ENCODE results near the gene USP38. TPM values are rescaled to one million over a fixed set of nuclear protein-coding genes. Genes with fewer than 3 reads are reported as not detected.

USP38 gene
- total and polyA plus RNA-seq, 2 of the 4 experiments (the other 2 are of a cell fraction), result 5.5 to 17.0 TPM

DNA sequence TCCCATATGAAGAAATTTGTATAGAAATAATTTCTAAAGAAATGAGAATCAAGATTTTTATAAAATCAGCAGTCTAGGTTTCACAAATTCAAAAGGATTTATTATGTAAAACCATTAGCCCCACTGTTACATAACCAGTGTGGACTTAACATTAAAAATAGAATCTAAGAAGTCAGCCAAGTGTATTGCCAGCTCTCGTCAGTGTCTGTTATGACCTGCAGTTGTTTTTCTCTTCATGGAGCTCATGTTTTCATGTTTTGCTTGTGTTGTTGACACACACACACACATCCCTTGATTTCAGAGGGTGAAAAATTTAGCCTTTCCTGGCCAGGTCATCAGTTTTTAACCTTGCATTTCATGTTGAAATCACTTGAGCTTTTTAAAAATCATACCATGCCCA, 39.5 kb downstream of the USP38 start:
- Histone ChIP-seq H3K56ac (ENCODE audit: extremely low read depth, insufficient read depth, low read length) (no peak overlapping the region), H4K8ac (ENCODE audit: low read depth in 2 of 2, low read length in 2 of 2) (no peak overlapping the region), H3K79me1 (ENCODE audit: low read depth in 1 of 2, low read length in 2 of 2) (no peaks in the 10 kb centered on the region), H2BK5ac (ENCODE audit: low read depth, low read length, poor library complexity, severe bottlenecking) (no peak overlapping the region), H3K9me3 (ENCODE audit: control insufficient read depth, insufficient read depth, low read length) (no peaks in the 10 kb centered on the region), H2BK120ac (ENCODE audit: low read depth, low read length) (no peak overlapping the region), H3K4me2 (ENCODE audit: low read depth, low read length) (no peak overlapping the region), H3K27ac (ENCODE audit: insufficient read depth, low read length) (no peak overlapping the region), H3K36me3 (ENCODE audit: control insufficient read depth, insufficient read depth, low read length) (peaks cover 2% of the 10 kb centered on the region; the same call in 1 of the 2 replicates), H4K5ac (ENCODE audit: low read depth, low read length) (no peak overlapping the region), H3K4ac (ENCODE audit: low read depth, low read length) (no peak overlapping the region), H2AFZ (replicated peaks; ENCODE audit: low read length, poor library complexity) (no peak overlapping the region), H3K4me3 (ENCODE audit: insufficient read depth, low read depth, low read length) (no peak overlapping the region), H4K20me1 (ENCODE audit: insufficient read depth, low read length) (no peaks in the 10 kb centered on the region), H4K91ac (ENCODE audit: insufficient read depth, low read depth, low read length) (no peak overlapping the region), H3K27me3 (ENCODE audit: control insufficient read depth, insufficient read depth, low read length) (no peaks in the 10 kb centered on the region), H3K9me1 (ENCODE audit: insufficient read depth, low read length) (no peaks in the 10 kb centered on the region), H2BK15ac (ENCODE audit: low read depth, low read length) (no peak overlapping the region), H3K23ac (ENCODE audit: low read depth, low read length) (no peak overlapping the region), H3K18ac (ENCODE audit: low read depth, low read length) (no peak overlapping the region), H2BK20ac (ENCODE audit: low read depth, low read length) (no peak overlapping the region), H2AK5ac (ENCODE audit: low read depth, low read length) (no peak overlapping the region), H3K4me1 (ENCODE audit: control insufficient read depth, insufficient read depth, low read length) (no peaks in the 10 kb centered on the region), H3K14ac (replicated peaks; ENCODE audit: low read depth, low read length) (no peak overlapping the region), H3K9ac (ENCODE audit: low read depth, low read length) (no peak overlapping the region), H2AK9ac (replicated peaks; ENCODE audit: low read depth, low read length, poor library complexity) (no peak overlapping the region)
- ChIA-PET POLR2A (ENCODE audit: unreplicated experiment) (no interaction called here), CTCF (interaction anchor here (0.6 to 1.9 kb wide), 2 partner anchors 11 to 502 kb away, joined by 3 to 4 read pairs; no protein-coding TSS in a partner anchor)
- ATAC-seq (ENCODE audit: low read depth) (no peak), DNase-seq (no peak)
- no TSS peak for BruUV-seq (replicated peaks)
- dilution Hi-C loops (cut with HindIII; ENCODE audit: low sequenced_read_pairs, unreplicated experiment) (no loop called here), intact Hi-C loops (cut with micrococcal nuclease) (no loop called here), in situ Hi-C loops (cut with MboI; ENCODE audit: low sequenced_read_pairs) (loop anchor here (25.0 kb wide), 1 partner anchor 113 kb away; the partner anchor contains the start of gene GAB1)
- TF ChIP-seq RFX5 (IDR thresholded peaks at IDR 0.05; ENCODE audit: low read depth, low read length), result no peak
- TF ChIP-seq, protein P1, sequence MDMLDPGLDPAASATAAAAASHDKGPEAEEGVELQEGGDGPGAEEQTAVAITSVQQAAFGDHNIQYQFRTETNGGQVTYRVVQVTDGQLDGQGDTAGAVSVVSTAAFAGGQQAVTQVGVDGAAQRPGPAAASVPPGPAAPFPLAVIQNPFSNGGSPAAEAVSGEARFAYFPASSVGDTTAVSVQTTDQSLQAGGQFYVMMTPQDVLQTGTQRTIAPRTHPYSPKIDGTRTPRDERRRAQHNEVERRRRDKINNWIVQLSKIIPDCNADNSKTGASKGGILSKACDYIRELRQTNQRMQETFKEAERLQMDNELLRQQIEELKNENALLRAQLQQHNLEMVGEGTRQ (IDR thresholded peaks at IDR 0.05; ENCODE audit: low read depth, low read length), result no peak
- no peak for TF ChIP-seq BHLHE40 (IDR thresholded peaks at IDR 0.05; ENCODE audit: low read depth, low read length)
- no peak for TF ChIP-seq POLR2A (IDR thresholded peaks at IDR 0.05; ENCODE audit: low read depth, low read length)
- TF ChIP-seq, protein P2, sequence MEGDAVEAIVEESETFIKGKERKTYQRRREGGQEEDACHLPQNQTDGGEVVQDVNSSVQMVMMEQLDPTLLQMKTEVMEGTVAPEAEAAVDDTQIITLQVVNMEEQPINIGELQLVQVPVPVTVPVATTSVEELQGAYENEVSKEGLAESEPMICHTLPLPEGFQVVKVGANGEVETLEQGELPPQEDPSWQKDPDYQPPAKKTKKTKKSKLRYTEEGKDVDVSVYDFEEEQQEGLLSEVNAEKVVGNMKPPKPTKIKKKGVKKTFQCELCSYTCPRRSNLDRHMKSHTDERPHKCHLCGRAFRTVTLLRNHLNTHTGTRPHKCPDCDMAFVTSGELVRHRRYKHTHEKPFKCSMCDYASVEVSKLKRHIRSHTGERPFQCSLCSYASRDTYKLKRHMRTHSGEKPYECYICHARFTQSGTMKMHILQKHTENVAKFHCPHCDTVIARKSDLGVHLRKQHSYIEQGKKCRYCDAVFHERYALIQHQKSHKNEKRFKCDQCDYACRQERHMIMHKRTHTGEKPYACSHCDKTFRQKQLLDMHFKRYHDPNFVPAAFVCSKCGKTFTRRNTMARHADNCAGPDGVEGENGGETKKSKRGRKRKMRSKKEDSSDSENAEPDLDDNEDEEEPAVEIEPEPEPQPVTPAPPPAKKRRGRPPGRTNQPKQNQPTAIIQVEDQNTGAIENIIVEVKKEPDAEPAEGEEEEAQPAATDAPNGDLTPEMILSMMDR (conservative IDR thresholded peaks at IDR 0.05; ENCODE audit: low read depth, low read length), result no peak
- TF ChIP-seq SMC3 (IDR thresholded peaks at IDR 0.05; ENCODE audit: low read depth, low read length), result no peak
- no CpG with 5 or more reads among the region's 1 CpG for WGBS, 2 experiments (ENCODE audit: extremely low coverage in 2 of 2, insufficient read length in 1 of 2)

Data from IMR-90 (cell line).